ENCODE data around the gene MED1. TPM values are rescaled to one million over a fixed set of nuclear protein-coding genes. Genes with fewer than 3 reads are reported as not detected.
"Not testable (repeated sequence)": the region's sequence is repeated elsewhere in the genome, so short reads cannot be mapped to it uniquely, and the experiment has no call there.

MED1 gene
- total RNA-seq, 1 donor from 2014 or later, result 39.2 TPM

GRCh38 chr17:39376434-39376833 is 74.6 kb downstream of the MED1 start:
- no peaks in the 10 kb centered on the region for H3K9me3 Mint-ChIP-seq (ENCODE audit: low read depth)

GRCh38 chr17:39367805-39368204 is 83.3 kb downstream of the MED1 start:
- H3K4me1 Mint-ChIP-seq (ENCODE audit: low read depth), result peaks cover 24% of the 10 kb centered on the region
- H3K36me3 Mint-ChIP-seq (ENCODE audit: low read depth); H3K9me3 Mint-ChIP-seq (ENCODE audit: low read depth): not testable (repeated sequence)

More at GRCh38 chr17:39376434-39376833, 74.6 kb downstream of the MED1 start:
- no peak overlapping the region for H3K27ac Mint-ChIP-seq (ENCODE audit: unreplicated experiment)
- DNase-seq (ENCODE audit: low spot score), result no peak
- H3K27me3 Mint-ChIP-seq (ENCODE audit: low read depth), result no peaks in the 10 kb centered on the region
- no peaks in the 10 kb centered on the region for H3K36me3 Mint-ChIP-seq (ENCODE audit: low read depth)
- TF ChIP-seq CTCF (IDR thresholded peaks at IDR 0.05), result no peak
- H3K4me3 Mint-ChIP-seq (ENCODE audit: unreplicated experiment), result no peak overlapping the region
- H3K4me1 Mint-ChIP-seq (ENCODE audit: low read depth), result peaks cover 13% of the 10 kb centered on the region

DNA sequence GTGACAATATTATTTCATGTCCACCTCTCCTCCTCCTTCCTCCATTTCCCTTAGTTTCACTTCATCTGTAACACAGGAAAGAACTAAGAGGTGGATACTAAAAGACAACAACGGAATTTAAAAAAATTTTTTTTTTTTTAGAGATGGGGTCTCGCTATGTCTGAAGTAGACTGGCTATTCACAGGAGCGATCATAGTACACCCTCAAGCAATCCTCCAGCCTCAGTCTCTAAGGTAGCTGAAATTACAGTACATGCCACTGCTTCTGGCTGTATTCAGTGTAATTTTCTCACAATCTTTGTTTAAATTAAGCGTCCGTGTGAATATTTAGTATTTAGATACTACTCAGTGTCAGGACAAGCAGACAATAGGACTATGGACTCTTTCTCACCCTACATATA is 85.2 kb downstream of the MED1 start:
- DNase-seq (ENCODE audit: low spot score), result no peak
- no peaks in the 10 kb centered on the region for H3K9me3 Mint-ChIP-seq (ENCODE audit: low read depth)
- no peak overlapping the region for H3K4me3 Mint-ChIP-seq (ENCODE audit: unreplicated experiment)
- peaks cover 24% of the 10 kb centered on the region for H3K4me1 Mint-ChIP-seq (ENCODE audit: low read depth)
- H3K27ac Mint-ChIP-seq (ENCODE audit: unreplicated experiment), result peak overlapping the region; percentile 52
- no peaks in the 10 kb centered on the region for H3K27me3 Mint-ChIP-seq (ENCODE audit: low read depth)
- no peak for TF ChIP-seq CTCF (IDR thresholded peaks at IDR 0.05)
- no peaks in the 10 kb centered on the region for H3K36me3 Mint-ChIP-seq (ENCODE audit: low read depth)

More at GRCh38 chr17:39367805-39368204, 83.3 kb downstream of the MED1 start:
- DNase-seq (ENCODE audit: low spot score); H3K27ac Mint-ChIP-seq (ENCODE audit: unreplicated experiment); H3K4me3 Mint-ChIP-seq (ENCODE audit: unreplicated experiment); H3K27me3 Mint-ChIP-seq (ENCODE audit: low read depth): not testable (repeated sequence)

DNA sequence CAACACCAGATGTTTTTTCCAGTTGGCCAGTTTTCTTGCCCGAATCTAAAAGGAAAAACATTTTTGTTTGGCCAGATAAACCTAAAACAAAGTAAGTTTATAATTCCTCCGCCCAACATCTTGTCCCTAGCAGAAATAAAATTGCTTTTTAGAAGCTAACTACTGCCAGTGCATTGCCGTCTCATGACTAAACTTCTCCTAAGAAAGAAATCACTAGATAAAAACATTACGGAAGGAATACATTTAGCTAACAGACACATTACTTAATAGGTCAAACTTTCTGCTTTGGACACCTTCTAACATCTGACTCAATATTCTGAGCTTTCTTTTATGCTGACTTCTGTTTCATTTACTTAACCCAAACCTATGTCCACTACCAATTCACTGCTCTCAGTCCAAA is 85.8 kb downstream of the MED1 start:
- no peaks in the 10 kb centered on the region for H3K27me3 Mint-ChIP-seq (ENCODE audit: low read depth)
- no peaks in the 10 kb centered on the region for H3K36me3 Mint-ChIP-seq (ENCODE audit: low read depth)
- no peak overlapping the region for H3K4me3 Mint-ChIP-seq (ENCODE audit: unreplicated experiment)
- no peaks in the 10 kb centered on the region for H3K9me3 Mint-ChIP-seq (ENCODE audit: low read depth)
- no peak for DNase-seq (ENCODE audit: low spot score)
- TF ChIP-seq CTCF (IDR thresholded peaks at IDR 0.05), result no peak
- H3K27ac Mint-ChIP-seq (ENCODE audit: unreplicated experiment), result peak overlapping the region; percentile 52
- peaks cover 24% of the 10 kb centered on the region for H3K4me1 Mint-ChIP-seq (ENCODE audit: low read depth)

DNA sequence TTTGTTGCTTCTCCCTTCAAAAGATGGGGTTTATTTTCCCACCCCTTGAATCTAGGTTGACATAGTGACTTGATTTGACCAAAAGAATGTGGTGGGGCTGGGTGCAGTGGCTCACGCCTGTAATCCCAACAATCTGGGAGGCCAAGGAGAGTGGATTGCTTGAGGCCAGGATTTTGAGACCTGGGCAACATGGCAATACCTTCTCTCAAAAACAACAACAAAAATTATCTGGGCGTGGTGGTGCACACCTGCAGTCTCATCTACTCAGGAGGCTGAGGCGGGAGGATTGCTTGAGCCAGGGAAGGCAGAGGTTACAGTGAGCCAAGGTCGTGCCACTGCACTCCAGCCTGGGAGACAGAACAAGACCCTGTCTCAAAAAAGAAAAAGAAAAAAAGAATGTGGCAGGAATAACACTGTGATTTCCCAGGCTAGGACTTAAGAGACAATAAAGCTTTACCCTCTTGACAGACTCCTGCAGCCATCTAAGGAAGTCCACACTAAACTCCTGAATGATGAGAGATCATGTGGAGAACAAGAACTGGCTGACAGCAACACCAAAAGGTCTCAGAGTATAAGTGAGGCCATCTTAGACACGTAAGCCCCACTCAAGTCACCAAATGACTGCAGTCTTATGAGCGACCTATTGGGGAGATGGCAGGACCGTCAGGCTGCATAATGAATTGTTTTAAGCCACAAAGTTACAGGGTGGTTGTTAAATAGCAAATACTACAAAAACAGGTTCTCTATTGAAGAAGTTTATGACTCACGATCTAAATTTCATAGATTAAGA is 86.6 kb downstream of the MED1 start:
- H3K36me3 Mint-ChIP-seq (ENCODE audit: low read depth), result no peaks in the 10 kb centered on the region
- no peak for TF ChIP-seq CTCF (IDR thresholded peaks at IDR 0.05)
- H3K27ac Mint-ChIP-seq (ENCODE audit: unreplicated experiment), result peak overlapping the region; percentile 52
- peaks cover 24% of the 10 kb centered on the region for H3K4me1 Mint-ChIP-seq (ENCODE audit: low read depth)
- no peak for DNase-seq (ENCODE audit: low spot score)
- H3K4me3 Mint-ChIP-seq (ENCODE audit: unreplicated experiment), result no peak overlapping the region
- no peaks in the 10 kb centered on the region for H3K27me3 Mint-ChIP-seq (ENCODE audit: low read depth)
- H3K9me3 Mint-ChIP-seq (ENCODE audit: low read depth), result no peaks in the 10 kb centered on the region

GRCh38 chr17:39361064-39361463 is 90.0 kb downstream of the MED1 start:
- Mint-ChIP-seq H3K36me3 (ENCODE audit: low read depth) (no peaks in the 10 kb centered on the region), H3K9me3 (ENCODE audit: low read depth) (no peaks in the 10 kb centered on the region), H3K27ac (ENCODE audit: unreplicated experiment) (no peak overlapping the region), H3K4me3 (ENCODE audit: unreplicated experiment) (no peak overlapping the region), H3K4me1 (ENCODE audit: low read depth) (peaks cover 25% of the 10 kb centered on the region), H3K27me3 (ENCODE audit: low read depth) (no peaks in the 10 kb centered on the region)
- TF ChIP-seq CTCF (IDR thresholded peaks at IDR 0.05), result no peak
- DNase-seq (ENCODE audit: low spot score), result no peak
